NCI-H1105 (cell line): ENCODE data around the gene TBCD.
A peak's percentile ranks its signal among the peaks of the same experiment; 100 is the strongest.

Experiments
- DNase-seq: peaks from one replicate; lab custom pipeline; 2025; lab: John Stamatoyannopoulos, UW

TBCD gene

DNA sequence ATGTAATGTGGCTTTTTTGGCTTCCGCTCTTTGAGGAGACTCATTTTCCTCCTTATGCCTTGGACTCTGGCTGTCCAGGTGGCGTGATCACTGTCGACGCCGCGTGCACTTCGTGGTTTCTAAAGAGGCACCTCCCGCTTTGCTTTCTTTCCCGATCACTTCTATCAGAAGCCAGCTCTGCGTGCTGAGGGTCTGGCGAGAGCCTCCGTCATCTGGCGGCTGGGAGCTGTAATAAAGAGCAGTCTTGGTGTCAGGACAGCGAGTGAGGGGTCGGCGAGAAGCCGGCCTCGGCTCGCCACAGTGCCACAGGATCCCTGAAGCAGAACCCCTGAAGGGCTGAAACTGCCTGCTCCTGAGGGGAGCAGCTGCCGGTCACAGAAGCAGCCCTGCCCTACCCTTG is 80.5 kb downstream of the TBCD start:
- DNase-seq, result no peak

DNA sequence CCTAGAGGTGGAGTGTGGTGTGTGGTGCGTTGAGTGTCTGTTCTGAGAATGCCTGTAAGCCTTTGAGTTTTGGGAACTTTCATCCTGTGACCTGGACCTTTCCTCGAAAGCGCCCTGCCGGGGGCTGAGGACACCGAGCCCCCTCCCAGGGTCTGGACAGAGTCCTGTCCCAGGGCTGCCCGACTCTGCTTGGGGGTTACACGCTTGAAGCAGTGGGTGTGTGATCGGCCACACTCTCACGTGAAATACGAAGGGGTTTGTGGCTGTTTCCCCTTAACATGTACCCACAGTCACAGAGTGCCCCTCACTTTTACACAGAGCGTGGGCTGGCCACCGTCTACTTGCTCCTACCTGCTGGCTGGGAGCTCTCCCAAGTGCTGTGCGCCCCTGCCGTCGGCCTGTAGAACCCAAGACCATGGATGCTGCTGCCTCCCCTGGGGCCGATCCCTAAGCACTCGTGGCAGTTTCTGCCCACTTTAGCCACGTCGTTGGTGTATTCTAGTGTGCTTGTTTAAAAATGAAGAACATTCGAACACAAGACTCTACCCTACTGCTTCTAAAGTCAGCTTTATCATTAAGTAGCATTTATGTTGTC is 81.1 kb downstream of the TBCD start:
- no peak for DNase-seq

DNA sequence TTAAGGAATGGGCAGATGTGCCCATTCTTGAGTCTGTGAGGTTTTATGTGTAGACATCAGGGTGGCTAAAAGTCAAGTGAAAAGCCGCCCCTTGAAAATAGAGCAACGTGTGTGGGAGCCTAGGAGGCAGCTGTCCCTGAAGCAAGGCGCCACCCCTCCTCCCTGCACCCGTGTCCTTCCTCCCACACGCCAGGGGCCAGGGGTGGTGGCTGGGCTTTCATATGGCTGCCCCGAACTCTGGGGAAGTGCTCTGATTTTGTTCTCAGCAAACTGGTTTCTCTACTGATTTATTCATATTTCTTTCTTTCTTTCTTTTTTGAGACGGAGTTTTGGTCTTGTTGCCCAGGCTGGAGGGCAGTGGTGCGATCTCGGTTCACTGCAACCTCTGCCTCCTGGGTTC is 83.3 kb downstream of the TBCD start:
- DNase-seq, result no peak

DNA sequence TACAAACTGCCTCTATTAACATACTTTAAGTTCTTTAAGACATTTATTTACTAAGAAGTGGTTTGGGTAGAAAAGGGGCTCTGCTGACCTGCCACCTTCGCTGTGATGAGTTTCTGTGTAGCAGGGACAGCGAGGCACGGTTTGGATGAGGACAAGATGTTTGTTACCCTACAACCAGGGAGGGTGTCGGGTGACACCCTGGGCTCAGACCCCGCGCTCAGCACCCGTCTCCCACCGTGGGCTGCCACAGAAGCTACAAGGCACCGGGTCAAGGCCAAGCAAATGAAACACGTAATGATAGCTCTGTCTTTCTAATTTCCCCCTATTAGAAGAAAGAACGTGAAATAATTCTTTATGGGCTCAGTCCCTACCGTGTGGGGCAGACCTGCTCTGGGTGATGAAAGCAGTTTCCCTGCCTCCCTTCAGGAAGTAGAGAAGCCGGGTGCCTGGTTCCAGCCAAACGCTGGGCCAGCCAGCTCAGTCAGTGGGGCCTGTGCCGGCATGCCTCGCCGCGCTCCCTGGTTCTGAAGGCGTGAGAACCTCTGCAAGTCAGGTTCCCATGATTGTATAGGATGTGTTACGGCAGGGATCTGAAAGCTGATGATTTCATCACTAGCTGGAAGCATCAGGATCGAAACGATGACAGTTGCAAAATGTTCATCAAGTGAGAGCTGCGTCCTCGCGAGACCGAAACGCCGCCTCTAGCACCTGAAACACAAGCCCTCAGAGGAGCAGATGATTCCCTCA is 84.1 kb downstream of the TBCD start:
- peak; percentile 26 for DNase-seq

GRCh38 chr17:82836823-82837357 is 85.0 kb downstream of the TBCD start:
- DNase-seq, result no peak

DNA sequence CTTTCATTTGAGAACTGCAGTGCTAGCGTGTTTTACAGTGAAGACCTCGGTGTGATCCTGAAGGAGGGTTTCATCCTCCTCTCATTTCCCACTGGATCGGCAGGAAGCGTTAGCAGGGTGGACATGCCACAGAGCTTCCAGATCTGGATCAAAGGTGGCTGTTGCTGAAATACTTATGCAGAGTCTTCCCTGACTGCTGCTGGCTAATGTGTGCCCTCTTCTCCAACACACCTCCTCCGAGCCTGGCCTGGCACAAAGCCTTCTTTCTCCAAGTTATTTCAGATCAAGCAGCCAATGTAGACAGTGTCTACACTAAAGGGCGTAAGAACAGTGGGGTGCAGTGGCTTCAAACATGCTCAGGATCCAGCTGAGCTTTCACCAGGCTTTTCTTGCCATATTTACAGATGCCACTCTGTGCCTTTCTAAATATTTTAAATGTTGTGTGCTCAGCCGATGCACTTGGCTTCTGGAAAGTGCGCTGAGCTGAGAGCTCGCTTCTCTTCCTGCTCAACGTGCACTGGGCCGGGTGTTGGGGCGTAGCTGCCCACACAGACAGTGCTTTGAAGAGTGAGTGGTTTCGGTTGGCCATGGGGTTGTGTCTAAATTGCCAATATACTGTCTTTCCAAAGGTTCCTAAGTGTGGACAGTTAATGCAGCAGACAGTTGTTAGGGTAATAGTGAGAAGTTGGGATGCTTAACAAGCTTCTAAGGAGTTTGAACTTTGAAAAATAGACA is 85.9 kb downstream of the TBCD start:
- no peak for DNase-seq

- DNase-seq, result no peak
Measured at GRCh38 chr17:82838386-82839063, 86.7 kb downstream of the TBCD start.

DNA sequence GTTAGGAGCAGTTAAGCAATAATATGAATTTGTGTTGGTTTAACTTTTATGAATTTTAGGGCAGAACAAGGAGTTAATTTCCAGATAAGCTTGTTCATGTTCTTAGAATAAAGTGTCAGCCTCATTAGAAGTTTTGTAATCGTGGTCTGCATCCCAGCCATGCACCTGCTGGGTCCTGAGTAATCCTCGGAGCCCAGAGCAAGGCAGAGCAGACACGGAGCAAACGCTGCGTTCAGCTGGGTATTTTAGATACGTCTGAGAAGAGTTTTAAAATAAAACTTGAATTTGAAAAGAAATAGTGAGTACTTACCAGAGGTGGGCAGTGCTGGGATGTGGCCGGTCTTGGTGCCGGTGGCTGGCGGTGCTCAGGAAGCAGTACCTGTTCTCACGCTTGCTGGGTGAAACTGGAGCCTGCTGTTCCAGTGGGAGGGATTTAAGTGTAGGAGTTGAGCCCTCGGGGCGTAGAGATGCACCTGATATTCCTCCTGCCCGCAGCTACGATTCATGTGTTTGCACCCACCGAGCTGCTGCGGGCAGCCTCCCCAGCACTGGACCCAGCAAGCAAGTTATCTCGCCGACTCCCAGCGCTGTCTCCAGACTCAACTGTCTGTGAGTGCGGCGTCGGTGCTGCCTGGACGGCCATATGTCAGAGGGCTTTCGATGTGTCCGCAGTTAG is 87.9 kb downstream of the TBCD start, which contains the start of gene ZNF750:
ZNF750 (minus strand) TSS at position 406 of the 676 bp plus-strand sequence. CDS start 7,568 bp downstream, outside the sequence.
- DNase-seq, result no peak

GRCh38 chr17:82840431-82840831 is 88.6 kb downstream of the TBCD start:
- DNase-seq, result no peak

GRCh38 chr17:82841921-82842596 is 90.2 kb downstream of the TBCD start:
- no peak for DNase-seq

GRCh38 chr17:82843904-82844680 is 92.2 kb downstream of the TBCD start:
- DNase-seq, result no peak

GRCh38 chr17:82844796-82845162 is 92.9 kb downstream of the TBCD start:
- DNase-seq, result peak; percentile 19

DNA sequence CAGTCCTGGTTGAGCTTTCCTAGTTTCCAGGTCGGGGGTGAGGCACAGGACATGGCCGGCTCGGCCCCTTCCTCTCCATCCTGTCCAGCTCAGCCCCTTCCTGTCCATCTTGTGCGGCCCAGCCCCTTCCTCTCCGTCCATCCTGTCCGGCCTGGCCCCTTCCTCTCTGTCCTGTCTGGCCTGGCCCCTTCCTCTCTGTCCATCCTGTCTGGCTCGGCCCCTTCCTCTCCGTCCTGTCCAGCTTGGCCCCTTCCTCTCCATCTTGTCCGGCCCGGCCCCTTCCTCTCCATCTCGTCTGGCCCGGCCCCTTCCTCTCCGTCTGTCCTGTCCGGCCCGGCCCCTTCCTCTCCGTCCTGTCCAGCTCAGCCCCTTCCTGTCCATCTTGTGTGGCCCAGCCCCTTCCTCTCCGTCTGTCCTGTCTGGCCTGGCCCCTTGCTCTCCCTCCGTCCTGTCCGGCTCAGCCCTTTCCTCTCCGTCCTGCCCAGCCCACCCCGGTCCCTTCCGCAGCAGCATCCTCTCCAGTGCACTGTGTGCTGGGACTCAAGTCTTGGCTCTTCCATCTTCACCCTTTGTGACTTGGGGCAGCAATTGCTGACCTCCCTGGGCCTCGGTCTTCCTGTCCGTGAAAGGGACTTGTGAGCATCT is 93.4 kb downstream of the TBCD start:
- no peak for DNase-seq

DNA sequence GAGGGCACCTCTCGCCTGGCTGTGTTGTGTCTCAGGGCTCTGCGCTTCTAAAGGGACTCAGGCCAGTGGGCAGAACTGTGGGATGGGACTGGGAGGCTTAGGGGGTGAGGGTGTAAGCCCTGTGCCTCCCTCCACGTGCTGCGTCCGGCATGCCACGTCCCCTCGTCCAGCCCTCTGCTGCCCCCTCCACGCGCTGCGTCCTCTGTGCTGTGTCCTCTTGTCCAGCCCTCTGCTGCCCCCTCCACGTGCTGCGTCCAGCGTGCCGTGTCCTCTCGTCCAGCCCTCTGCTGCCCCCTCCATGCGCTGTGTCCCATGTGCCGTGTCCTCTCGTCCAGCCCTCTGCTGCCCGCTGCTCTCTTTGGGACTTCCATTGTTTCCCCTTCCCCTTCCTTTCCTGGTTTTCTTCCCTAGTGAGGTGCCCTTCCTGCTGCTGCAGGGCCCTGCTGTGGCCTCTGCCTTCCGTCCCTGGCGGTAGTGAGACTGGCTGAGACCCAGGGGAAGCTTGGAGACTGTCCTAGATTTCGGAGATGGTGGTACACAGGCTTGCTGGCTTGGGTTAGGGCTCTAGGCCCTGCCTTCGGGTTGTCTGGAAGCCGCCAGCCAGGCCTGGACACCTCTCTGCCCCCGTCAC is 94.3 kb downstream of the TBCD start:
- no peak for DNase-seq

DNA sequence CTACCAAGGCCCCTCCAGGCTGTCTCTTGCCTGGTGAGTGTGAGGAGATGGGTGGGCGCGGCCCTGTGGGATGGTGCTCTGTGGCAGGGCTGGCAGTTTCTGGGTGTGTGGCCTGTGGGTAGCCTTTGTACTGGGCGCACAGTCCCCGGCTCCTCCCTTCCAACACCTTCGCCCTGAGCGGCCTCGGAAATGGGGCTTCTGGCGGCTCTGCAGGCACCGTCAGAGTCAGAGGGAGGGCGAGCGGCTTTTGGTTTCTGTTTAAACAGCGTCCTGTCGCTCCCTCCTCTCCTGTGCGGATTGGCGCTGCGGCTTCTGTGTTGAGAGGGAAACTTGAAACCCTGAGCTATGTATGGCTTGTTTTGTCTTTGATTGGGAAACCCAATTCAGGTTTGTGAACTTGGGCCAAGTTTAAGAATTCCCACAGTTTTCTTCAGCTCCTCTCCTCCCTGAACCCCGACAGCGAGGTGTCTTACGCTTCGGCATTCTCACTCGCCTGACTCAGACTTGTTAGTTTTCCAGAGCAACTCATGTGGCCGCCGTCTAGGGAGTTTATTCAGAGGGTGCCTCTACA is 96.2 kb downstream of the TBCD start:
- DNase-seq, result no peak

GRCh38 chr17:82849076-82849945 is 97.4 kb downstream of the TBCD start:
- no peak for DNase-seq

DNA sequence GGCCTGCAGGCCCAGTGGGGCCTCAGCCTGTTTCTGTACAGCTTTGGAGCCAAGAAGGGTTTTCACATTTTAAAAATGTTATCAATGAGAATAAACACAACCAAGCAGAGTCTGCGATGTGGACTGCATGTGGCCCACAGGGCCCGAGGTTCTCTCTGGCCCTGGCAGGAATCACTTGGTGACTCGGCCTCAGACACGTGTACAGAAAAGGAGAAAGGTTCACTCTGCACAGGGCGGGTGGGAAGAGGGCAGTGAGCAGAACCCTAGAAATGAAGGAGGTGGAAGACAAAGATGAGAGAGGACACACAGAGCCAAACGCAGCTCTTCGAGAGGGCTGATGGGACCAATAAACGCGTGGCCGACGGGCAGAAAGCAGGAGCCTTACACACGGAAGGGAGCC is 99.5 kb downstream of the TBCD start:
- no peak for DNase-seq

DNA sequence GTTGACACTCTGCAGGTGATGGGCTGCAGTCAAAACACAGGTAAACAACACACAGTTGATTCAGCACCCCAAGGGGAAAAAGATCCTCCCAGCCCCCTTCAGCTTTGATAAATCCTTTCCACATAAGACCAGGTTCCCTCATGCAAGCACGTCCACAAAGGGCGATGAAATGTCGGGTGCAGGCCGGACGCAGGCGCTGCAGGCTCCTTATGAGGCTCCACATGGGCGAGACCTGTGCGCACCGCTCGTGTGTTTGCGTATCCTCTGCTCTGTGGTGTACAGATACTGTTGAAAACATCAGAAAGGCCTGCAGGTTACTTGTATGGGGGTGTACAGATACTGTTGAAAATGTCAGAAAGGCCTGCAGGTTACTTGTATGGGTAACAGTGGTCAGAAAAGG is 102.4 kb downstream of the TBCD start:
- DNase-seq, result no peak
